Measurements from ENCODE around the gene PACC1. TPM values are rescaled to one million over a fixed set of nuclear protein-coding genes. Genes with fewer than 3 reads are reported as not detected.

Gene PACC1
- total and polyA plus RNA-seq, 2 donors (not counting 3 experiments of a cell fraction or from before 2014, with no cell fraction given) = 21.0 to 22.3 TPM

DNA sequence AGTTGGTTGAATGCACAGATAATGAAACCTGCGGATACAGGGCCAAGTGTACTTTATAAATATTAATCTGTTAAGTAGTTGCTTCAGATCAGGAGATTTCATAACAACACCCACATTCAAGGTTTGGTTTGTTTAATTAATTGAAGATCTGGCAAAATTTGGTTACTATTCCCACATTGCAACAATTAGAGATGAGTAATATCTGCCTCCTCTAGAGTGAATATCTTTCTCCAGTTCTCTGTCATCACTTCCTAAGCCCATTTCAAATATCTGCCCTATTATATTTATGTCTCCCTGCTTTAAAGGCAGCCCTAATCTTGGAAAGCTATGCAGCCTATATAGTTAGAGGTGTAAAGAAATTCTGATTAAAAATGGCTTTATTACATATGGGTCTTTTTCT, 68.1 kb downstream of the PACC1 start:
- no TSS peak for BruUV-seq (replicated peaks)
- Histone ChIP-seq H4K20me1 (replicated peaks; ENCODE audit: control insufficient read depth, extremely low read depth, insufficient read depth, low read length) (no peaks in the 10 kb centered on the region), H2AFZ (ENCODE audit: low read depth, low read length) (no peak overlapping the region), H3K4me2 (ENCODE audit: insufficient read depth, low read length) (no peak overlapping the region), H3K36me3 (ENCODE audit: control insufficient read depth in 2 of 2, extremely low read depth in 1 of 2, insufficient read depth in 2 of 2, low read length in 2 of 2) (no peaks in the 10 kb centered on the region), H3K79me2 (ENCODE audit: control insufficient read depth, insufficient read depth, low read length) (no peaks in the 10 kb centered on the region), H3K27me3 (ENCODE audit: control insufficient read depth in 2 of 2, insufficient read depth in 2 of 2, low read length in 2 of 2) (no peaks in the 10 kb centered on the region), H3K4me1 (ENCODE audit: control insufficient read depth, extremely low read depth, insufficient read depth, low read length) (no peaks in the 10 kb centered on the region), H3K9me3 (replicated peaks; ENCODE audit: control insufficient read depth, insufficient read depth, low read length) (no peaks in the 10 kb centered on the region), H3K27ac (ENCODE audit: insufficient read depth, low read depth, low read length) (no peak overlapping the region), H3K9me1 (replicated peaks; ENCODE audit: control insufficient read depth, extremely low read depth, insufficient read depth, low read length) (no peaks in the 10 kb centered on the region), H3K4me3 (replicated peaks in 1 of 3; ENCODE audit: insufficient read depth in 1 of 3, low read depth in 1 of 3, low read length in 3 of 3) (no peak overlapping the region), H3K9ac (replicated peaks; ENCODE audit: extremely low read depth, insufficient read depth, low read length) (no peak overlapping the region)
- intact Hi-C loops (cut with micrococcal nuclease) = no loop called here
- DNase-seq (ENCODE audit: low read depth, low spot score) (no peak), FAIRE-seq (no peak)
- ChIA-PET CTCF (no interaction called here), POLR2A (no interaction called here)
- dilution Hi-C loops (cut with MboI; ENCODE audit: extremely low pct_ligation_motif_present, low sequenced_read_pairs) = no loop called here
- TF ChIP-seq, protein P1, sequence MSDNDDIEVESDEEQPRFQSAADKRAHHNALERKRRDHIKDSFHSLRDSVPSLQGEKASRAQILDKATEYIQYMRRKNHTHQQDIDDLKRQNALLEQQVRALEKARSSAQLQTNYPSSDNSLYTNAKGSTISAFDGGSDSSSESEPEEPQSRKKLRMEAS (IDR thresholded peaks at IDR 0.05; ENCODE audit: insufficient read depth, insufficient read length) = no peak
- no peak for TF ChIP-seq EZH2 (IDR thresholded peaks at IDR 0.05; ENCODE audit: borderline replicate concordance, low read depth, low read length, severe bottlenecking)
- TF ChIP-seq MYC (IDR thresholded peaks at IDR 0.05; ENCODE audit: low read depth, low read length) = no peak
- TF ChIP-seq, protein P2, sequence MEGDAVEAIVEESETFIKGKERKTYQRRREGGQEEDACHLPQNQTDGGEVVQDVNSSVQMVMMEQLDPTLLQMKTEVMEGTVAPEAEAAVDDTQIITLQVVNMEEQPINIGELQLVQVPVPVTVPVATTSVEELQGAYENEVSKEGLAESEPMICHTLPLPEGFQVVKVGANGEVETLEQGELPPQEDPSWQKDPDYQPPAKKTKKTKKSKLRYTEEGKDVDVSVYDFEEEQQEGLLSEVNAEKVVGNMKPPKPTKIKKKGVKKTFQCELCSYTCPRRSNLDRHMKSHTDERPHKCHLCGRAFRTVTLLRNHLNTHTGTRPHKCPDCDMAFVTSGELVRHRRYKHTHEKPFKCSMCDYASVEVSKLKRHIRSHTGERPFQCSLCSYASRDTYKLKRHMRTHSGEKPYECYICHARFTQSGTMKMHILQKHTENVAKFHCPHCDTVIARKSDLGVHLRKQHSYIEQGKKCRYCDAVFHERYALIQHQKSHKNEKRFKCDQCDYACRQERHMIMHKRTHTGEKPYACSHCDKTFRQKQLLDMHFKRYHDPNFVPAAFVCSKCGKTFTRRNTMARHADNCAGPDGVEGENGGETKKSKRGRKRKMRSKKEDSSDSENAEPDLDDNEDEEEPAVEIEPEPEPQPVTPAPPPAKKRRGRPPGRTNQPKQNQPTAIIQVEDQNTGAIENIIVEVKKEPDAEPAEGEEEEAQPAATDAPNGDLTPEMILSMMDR (IDR thresholded peaks at IDR 0.05; ENCODE audit: extremely low read depth in 1 of 2, insufficient read depth in 1 of 2, low read depth in 1 of 2, low read length in 2 of 2) = no peak
- TF ChIP-seq JUN (IDR thresholded peaks at IDR 0.05; ENCODE audit: borderline replicate concordance, insufficient read depth, insufficient read length, low read depth) = no peak
- TF ChIP-seq POLR2AphosphoS5 (IDR thresholded peaks at IDR 0.05; ENCODE audit: insufficient read depth, low read depth, low read length) = no peak
- TF ChIP-seq GATA2 (IDR thresholded peaks at IDR 0.05; ENCODE audit: insufficient read depth, insufficient read length, low read depth, low read length) = no peak
- TF ChIP-seq POLR2A (IDR thresholded peaks at IDR 0.05; ENCODE audit: low read depth, low read length) = no peak
- no peak for TF ChIP-seq FOS (IDR thresholded peaks at IDR 0.05; ENCODE audit: borderline replicate concordance, insufficient read depth, low read length)
